ENCODE measurements around the gene PCDH8. TPM values are rescaled to one million over a fixed set of nuclear protein-coding genes. Genes with fewer than 3 reads are reported as not detected.
A peak's percentile ranks its signal among the peaks of the same experiment; 100 is the strongest.

Gene PCDH8
- total RNA-seq, 4 donors from 2014 or later, result 0.11 TPM; not detected in 3

DNA sequence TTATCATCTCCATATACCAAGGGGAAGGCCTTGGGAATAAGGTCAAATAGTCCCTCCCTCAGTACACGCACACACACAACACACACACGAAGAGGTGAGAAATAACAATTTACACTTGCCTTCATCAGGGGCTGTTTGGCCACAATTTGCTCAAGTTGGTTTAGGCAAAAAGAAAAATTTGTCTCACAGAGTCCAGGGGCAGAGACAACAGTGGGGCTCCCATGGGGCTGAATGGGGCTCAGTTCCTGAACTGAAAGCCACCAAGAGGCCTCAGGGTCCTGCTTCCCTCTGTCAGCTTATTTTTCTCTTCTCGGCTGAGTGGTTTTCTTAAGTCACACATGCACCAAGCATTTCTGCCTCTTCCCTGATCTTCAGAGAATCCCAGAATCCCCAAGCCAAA lies 35.5 kb downstream of the PCDH8 start:
- TF ChIP-seq POLR2AphosphoS5 (IDR thresholded peaks at IDR 0.05), result no peak
- no peak overlapping the region for H3K27ac ChIP-seq (replicated peaks in 1 of 4)
- no peaks in the 10 kb centered on the region for H3K36me3 ChIP-seq
- no peak for DNase-seq (ENCODE audit: extremely low spot score)
- peaks cover 0 to 6% (median 0%) of the 10 kb centered on the region in 4 donors for H3K27me3 ChIP-seq
- 72% methylated on average over 3 of the region's 3 CpGs for WGBS
- intact Hi-C loops (cut with DNase I), result no loop called here
- no peak overlapping the region for H3K4me3 ChIP-seq
- H3K4me1 ChIP-seq, result no peaks in the 10 kb centered on the region
- H3K9me3 ChIP-seq, result no peaks in the 10 kb centered on the region

DNA sequence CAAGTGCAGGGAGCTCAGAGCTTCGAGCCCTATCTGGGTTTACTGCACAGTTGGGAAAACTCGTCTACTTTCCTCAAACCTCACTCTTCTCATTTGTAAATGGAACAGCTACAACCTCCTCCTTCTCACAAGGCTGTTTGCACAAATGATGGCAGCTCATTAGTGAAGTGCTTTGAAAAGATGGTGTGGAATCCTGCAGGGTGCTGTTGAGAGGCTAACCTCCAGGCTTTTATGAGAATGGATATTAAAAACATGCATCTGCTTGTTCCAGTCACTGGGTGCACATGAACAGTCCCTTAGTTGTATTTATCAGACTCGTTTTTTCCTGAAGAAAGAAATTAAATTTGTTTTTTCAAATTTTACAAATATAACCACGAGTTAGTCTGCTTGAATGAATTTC lies 36.6 kb downstream of the PCDH8 start:
- H3K9me3 ChIP-seq, result no peaks in the 10 kb centered on the region
- no peak for DNase-seq (ENCODE audit: extremely low spot score)
- 59% methylated on average over 4 of the region's 4 CpGs for WGBS
- H3K4me3 ChIP-seq, result no peak overlapping the region
- H3K27me3 ChIP-seq, result peaks cover 0 to 6% (median 0%) of the 10 kb centered on the region in 4 donors
- no peaks in the 10 kb centered on the region for H3K36me3 ChIP-seq
- no peak overlapping the region for H3K27ac ChIP-seq (replicated peaks in 1 of 4)
- H3K4me1 ChIP-seq, result no peaks in the 10 kb centered on the region
- intact Hi-C loops (cut with DNase I), result no loop called here
- TF ChIP-seq EP300 (IDR thresholded peaks at IDR 0.05), result no peak
- TF ChIP-seq POLR2AphosphoS5 (IDR thresholded peaks at IDR 0.05), result no peak
- TF ChIP-seq, protein P1, sequence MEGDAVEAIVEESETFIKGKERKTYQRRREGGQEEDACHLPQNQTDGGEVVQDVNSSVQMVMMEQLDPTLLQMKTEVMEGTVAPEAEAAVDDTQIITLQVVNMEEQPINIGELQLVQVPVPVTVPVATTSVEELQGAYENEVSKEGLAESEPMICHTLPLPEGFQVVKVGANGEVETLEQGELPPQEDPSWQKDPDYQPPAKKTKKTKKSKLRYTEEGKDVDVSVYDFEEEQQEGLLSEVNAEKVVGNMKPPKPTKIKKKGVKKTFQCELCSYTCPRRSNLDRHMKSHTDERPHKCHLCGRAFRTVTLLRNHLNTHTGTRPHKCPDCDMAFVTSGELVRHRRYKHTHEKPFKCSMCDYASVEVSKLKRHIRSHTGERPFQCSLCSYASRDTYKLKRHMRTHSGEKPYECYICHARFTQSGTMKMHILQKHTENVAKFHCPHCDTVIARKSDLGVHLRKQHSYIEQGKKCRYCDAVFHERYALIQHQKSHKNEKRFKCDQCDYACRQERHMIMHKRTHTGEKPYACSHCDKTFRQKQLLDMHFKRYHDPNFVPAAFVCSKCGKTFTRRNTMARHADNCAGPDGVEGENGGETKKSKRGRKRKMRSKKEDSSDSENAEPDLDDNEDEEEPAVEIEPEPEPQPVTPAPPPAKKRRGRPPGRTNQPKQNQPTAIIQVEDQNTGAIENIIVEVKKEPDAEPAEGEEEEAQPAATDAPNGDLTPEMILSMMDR (IDR thresholded peaks at IDR 0.05), result no peak
- TF ChIP-seq POLR2A (IDR thresholded peaks at IDR 0.05; ENCODE audit: low read depth), result no peak

DNA sequence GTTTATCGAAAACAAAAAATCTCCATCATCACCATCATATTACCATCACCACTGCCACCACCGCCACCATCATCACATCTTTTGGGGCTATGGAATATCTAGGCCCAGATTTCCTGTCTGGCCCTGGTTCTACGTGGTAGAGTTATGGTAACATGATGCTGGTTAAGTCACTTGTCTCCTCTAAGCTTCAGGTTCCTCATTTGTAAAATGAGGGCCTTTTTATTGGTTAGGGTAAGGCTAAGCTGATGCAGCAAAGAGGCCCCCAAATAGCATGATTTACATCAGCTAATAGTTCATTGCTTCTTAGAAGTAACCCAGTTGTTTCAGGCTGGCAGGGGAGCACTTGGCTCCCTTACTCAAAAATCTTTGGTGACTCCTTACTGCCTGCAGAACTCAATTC lies 37.9 kb downstream of the PCDH8 start:
- intact Hi-C loops (cut with DNase I), result no loop called here
- WGBS, result 80% methylated on average over 3 of the region's 3 CpGs
- TF ChIP-seq POLR2A (IDR thresholded peaks at IDR 0.05; ENCODE audit: low read depth) (no peak), POLR2AphosphoS5 (IDR thresholded peaks at IDR 0.05) (no peak), EP300 (IDR thresholded peaks at IDR 0.05) (no peak)
- TF ChIP-seq, protein P1 (IDR thresholded peaks at IDR 0.05), result no peak
- Histone ChIP-seq H3K9me3 (no peaks in the 10 kb centered on the region), H3K27ac (replicated peaks in 1 of 4) (no peak overlapping the region), H3K4me3 (no peak overlapping the region), H3K4me1 (no peaks in the 10 kb centered on the region), H3K27me3 (peaks cover 0 to 14% (median 0%) of the 10 kb centered on the region in 4 donors), H3K36me3 (no peaks in the 10 kb centered on the region)
- DNase-seq (ENCODE audit: extremely low spot score), result no peak

DNA sequence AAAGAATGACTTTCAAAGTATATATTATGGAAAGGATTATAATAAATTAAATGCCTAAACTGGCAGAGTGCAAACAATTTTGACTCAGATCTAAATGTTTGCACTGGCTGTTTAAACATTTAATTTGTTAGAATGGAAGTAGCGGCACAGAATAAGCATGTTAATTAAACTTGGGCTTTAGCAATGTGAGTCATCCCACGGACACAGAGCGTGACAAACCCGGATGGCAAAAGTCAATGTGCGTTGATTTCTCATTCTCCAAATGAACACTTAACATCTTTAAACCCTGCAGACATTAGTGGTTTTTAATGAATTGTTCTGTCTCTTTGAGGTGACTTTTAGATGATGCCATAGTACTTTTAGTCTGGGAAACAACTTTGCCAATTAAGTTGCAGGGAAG lies 38.4 kb downstream of the PCDH8 start:
- Histone ChIP-seq H3K27me3 (peaks cover 0 to 19% (median 0%) of the 10 kb centered on the region in 4 donors), H3K4me3 (no peak overlapping the region), H3K27ac (replicated peaks in 1 of 4) (no peak overlapping the region), H3K4me1 (no peaks in the 10 kb centered on the region), H3K36me3 (no peaks in the 10 kb centered on the region), H3K9me3 (no peaks in the 10 kb centered on the region)
- intact Hi-C loops (cut with DNase I), result no loop called here
- TF ChIP-seq, protein P1 (IDR thresholded peaks at IDR 0.05), result no peak
- TF ChIP-seq POLR2A (IDR thresholded peaks at IDR 0.05; ENCODE audit: low read depth) (no peak), EP300 (IDR thresholded peaks at IDR 0.05) (no peak)
- WGBS, result 75% methylated on average over 5 of the region's 5 CpGs
- no peak for DNase-seq (ENCODE audit: extremely low spot score)

DNA sequence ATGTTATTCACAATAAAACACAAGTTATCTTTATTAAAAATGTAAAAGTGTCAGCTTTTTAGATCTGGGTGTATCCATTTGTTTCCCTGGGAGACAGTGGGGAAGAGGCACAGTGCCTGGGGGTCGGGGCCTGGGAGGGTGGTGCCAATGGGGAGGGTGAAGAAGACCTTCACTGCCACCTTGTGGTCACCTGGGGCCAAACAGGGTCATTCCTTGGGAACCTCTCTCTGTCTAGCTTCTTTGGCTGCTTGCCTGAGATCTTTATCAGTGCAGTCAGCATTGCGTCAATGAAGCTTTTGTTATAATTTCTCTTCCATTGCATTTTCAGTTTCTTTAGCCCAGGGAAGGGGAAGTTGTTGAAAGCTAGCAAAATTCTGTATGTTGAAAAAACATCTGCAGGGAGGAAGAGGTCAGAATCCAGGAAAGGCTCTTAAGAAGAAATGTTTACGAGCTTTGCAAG lies 39.1 kb downstream of the PCDH8 start:
- no peaks in the 10 kb centered on the region for H3K9me3 ChIP-seq
- no peaks in the 10 kb centered on the region for H3K4me1 ChIP-seq
- 31% methylated on average over 3 of the region's 3 CpGs for WGBS

More for the DNA sequence above, 39.1 kb downstream of the PCDH8 start:
- H3K36me3 ChIP-seq, result no peaks in the 10 kb centered on the region
- H3K27me3 ChIP-seq, result peaks cover 0 to 22% (median 0%) of the 10 kb centered on the region in 4 donors
- intact Hi-C loops (cut with DNase I), result no loop called here
- no peak for DNase-seq (ENCODE audit: extremely low spot score)
- no peak overlapping the region for H3K4me3 ChIP-seq
- TF ChIP-seq, protein P1 (IDR thresholded peaks at IDR 0.05), result peak; percentile 21 to 44 (median 23)
- no peak for TF ChIP-seq POLR2AphosphoS5 (IDR thresholded peaks at IDR 0.05)
- H3K27ac ChIP-seq (replicated peaks in 1 of 4), result no peak overlapping the region

Data from esophagus muscularis mucosa (tissue), 4 donors.